Activated CD4-positive, alpha-beta T cell treated with anti-CD3 and anti-CD28 coated beads for 48 hours (primary cell): ENCODE results near the gene CFAP69.

ENCODE experiments used
- DNase-seq: peaks from one replicate; pipeline ENCODE4 v3.0.0-alpha.2; 2020

CFAP69 gene

GRCh38 chr7:90244909-90245851 is at the start of gene CFAP69:
CFAP69 (plus strand) TSS chr7:90245174; CDS start chr7:90245425, 251 bp downstream.
- DNase-seq, result peak; percentile 92

GRCh38 chr7:90201500-90202195 is 43.3 kb upstream of the CFAP69 start:
- DNase-seq, result no peak

DNA sequence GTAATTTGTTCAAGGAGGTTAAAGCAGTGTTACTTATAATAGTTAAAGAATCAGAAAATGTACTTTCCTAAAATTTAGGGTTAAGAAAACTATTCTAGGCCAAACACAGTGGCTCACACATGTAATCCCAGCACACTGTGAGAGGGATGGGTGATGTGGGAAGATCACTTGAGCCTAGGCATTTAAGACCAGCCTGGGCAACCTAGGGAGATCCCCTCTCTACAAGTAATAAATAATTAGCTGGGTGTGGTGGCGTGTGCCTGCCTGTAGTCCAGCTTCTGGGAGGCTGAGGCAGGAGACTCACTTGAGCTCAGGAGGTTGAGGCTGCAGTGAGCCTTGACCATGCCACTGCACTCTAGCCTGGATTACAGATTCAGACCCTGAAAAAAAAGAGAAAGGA is 37.0 kb upstream of the CFAP69 start:
- no peak for DNase-seq

GRCh38 chr7:90209776-90210175 is 35.2 kb upstream of the CFAP69 start:
- DNase-seq, result no peak

DNA sequence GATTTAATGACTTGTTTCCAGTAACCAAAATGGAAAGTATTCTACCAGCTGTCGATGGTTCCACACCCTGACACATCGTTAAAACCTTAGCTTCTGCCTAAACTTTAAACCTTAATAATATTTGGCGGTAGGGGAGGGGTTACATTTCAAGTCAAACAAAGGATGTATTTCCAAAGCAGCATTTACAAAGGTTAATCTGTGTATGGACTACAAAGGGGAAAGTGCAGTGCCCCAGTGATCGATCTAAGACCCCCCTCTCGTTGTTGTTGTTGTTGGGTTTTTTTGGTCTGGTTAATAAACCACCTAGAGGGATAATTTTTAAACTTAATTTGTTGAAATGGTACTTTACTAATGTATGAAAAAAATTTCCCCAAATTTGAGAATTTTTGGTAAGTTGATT is 34.5 kb upstream of the CFAP69 start:
- DNase-seq, result no peak

DNA sequence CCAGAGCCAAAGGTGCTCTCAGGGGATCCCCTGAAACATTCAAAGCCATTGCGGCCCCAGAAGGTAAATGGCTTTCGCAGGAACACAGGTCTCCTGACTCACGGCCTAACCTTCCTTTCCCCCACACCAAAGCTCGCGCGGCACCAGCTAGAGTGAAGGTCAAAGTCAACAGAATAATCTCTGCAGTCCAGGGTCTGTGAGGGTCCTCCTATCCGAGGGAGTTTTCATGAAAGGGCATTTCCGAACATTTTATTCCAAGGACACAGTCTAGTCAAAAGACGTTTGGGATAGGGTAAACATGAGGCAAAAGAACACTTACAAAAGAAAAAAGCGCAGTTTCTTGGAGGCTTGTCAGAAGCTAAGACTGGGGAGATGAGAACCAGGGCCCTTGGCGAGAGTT is 34.0 kb upstream of the CFAP69 start:
- no peak for DNase-seq

- DNase-seq, result peak; percentile 56
Measured at GRCh38 chr7:90211391-90212148, 33.4 kb upstream of the CFAP69 start, which contains the start of gene STEAP2. STEAP2 (plus strand) TSS chr7:90211740; CDS start chr7:90225083, 13,343 bp downstream.

DNA sequence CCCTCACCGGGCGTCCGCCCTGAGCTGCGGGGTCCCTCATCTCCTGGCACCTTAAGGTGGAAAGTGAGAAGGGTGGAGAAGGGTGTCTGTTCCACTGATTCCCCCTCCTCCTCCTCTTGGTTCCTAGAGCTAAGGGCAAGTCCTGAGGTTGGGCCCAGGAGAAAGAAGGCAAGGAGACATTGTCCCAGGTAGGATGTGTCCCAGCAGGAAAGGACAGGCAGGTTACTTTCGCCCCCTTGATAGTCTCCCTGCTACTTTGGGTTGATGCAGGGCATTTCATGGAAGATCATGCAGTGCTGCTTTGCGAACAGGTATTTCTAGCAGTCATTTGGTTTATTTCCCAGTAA is 32.9 kb upstream of the CFAP69 start:
- no peak for DNase-seq

DNA sequence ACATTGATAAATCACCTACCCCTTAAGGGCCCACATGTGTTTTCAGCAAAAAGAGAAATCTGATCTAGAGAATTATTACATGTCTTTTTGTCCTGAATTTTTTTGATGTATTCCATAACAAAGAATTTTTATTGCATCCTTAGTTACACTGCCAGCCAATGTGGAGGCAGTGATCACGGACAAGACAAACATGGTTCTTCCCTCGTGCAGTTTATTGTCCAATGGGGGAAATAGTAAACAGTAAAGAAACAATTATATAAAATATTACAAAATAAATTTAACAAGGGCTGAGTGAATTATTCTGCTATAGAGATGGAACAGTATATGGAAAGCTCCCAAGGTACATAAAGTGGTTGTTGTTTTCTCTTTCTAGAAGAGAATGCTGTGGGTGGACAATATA is 31.5 kb upstream of the CFAP69 start:
- no peak for DNase-seq

DNA sequence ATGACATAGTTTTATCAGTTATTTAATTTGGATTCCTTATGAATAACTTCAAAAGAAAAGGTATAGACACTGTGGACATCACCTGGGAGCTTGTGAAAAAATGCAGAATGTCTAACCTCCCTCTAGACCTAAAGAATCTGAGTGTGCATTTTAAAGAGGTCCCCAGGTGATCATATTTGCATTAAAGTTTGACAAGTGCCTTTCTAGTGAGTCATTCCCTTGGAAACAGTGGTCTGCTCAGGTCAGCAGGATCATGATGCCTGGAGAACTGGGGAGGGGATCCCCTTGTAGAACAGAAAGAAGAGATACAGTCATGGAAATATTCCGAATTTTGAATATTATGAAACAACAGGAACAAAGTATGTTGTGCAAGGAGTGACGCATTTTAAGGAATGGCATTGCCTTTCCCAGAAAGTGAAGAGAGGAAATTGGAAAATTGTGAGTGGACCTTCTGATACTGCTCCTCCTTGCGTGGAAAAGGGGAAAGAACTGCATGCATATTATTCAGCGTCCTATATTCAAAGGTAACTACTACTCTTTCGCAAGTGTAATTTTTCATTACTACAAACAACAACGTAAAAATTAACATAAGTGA is 28.8 kb upstream of the CFAP69 start:
- DNase-seq, result no peak

DNA sequence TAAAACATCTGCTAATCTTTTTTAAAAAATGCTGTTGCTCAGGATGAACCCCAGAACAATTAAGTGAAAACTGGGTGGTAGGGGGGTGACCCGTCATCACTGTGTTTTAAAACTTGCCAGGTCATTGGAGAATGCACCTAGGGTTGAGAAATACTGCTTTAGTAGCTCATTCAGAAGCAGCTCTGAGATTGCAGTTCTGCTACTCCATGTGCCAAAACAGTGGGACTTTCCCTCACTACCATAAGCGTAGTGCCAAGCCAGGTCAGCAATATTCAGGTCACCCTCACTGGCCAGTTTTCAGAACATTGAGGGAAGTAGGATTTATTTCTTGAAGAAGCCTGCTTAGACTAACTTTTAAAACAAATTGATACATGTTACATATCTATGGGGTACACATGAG is 28.2 kb upstream of the CFAP69 start:
- DNase-seq, result no peak

DNA sequence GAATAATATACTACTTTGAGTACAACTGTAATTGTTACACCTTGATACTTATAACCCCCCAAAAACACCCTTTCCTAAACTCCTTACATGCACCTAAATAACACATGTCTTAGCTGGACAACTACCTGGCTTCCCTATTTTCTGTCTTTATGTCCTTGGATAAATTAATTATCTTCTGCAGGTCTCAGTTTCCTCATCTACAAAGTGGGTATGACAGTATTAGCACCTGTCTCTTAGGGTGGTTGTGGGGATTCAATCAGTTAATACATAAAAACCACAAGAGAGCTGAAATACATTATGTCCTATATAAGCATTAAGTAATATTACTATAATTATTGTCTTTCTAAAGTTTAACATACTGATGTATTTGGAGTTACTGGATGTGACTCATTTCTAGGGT is 22.6 kb upstream of the CFAP69 start:
- DNase-seq, result no peak

DNA sequence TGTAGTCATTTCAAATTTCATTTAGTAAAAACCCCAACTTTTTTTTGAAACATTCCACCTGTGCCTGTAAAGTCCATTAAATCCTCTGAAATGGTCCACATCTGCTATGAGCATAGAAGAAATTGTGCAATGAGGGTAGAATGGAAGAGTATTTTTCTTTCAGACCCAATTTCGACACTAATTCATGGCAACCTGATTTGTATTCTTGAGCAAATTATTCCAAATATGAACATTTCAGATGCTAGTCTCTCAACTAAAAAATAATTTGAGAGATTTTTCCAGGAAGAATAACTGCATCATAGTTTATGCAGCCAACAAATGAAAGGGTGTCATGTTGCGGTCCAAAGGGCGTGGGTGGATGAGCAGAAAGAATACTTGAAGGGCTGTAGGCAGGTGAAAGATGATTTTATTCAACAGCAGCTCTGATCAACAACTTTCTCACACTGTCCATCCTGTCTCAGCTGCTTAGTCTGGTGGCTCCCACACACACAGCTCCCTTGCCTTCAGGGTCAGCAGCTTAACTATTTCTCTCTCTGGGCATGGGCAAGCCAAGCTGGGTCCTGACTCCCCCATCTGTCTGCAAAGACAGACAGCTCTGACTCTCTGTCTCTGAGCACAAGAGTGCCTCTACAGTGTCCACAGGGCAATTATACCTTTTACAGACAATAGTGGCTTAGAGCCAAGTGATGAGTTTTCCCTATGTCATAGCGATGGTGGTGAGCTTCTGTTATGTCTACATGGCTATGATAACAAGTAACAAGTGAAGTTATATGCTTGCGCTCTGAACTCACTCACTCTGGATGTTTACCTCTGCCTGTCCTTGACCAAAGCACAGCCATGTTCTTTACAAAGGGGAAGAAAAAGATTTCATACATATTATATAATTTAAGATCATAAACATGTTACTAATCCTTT is 21.9 kb upstream of the CFAP69 start:
- DNase-seq, result no peak

- DNase-seq, result no peak
Measured at GRCh38 chr7:90224195-90224594, 20.8 kb upstream of the CFAP69 start.

GRCh38 chr7:90225181-90225580 is 19.8 kb upstream of the CFAP69 start:
- DNase-seq, result no peak

DNA sequence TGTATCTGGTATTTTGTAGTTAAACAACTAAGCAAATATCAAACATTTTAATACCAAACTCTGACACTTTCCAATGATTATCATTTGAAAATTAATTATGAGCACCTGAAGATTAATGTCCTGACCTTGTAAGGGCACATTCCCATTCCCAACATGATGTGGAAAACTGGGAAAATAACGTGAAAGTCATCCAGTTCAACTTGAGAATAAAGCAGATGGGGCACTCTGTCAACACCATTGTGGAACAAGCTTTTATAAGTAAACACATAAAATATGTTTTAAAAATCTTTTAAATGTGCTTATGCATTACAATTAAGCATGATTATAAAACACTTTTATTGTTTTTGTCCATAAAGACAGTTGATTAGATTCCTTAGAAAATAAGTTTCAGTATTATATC is 19.4 kb upstream of the CFAP69 start:
- DNase-seq, result no peak

GRCh38 chr7:90227259-90227658 is 17.7 kb upstream of the CFAP69 start:
- no peak for DNase-seq

DNA sequence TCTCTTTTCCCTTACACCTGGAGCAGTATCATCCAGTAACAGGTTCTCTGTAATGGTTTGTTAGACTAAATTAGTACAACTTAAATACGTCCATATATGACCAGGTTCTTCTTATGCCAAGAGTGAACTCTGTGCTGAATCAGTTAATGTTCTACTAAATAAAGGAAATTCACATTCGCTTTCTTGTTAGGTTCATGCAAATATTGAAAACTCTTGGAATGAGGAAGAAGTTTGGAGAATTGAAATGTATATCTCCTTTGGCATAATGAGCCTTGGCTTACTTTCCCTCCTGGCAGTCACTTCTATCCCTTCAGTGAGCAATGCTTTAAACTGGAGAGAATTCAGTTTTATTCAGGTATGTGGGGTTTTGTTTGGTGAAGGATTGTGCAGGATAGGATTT is 15.3 kb upstream of the CFAP69 start:
- no peak for DNase-seq

DNA sequence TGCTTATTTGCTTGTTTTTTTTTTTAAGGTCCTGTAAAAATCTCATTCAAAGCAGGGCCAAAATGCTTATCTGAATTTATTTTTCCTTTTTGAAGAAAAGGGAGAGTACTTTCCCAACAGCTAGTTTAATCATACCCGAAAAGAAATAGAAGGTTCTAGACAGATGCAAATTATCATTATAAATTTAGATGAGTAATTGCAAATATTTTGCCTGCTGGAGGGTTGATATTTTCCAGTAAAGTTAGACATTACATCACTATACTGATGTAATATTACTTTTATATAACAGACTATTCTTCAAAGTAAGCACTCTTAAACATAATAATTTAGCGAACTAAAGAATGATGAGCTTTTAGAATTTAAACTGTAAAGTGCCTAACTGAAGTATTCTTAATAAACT is 14.1 kb upstream of the CFAP69 start:
- no peak for DNase-seq

- DNase-seq, result no peak
Measured at GRCh38 chr7:90231304-90231703, 13.7 kb upstream of the CFAP69 start.

DNA sequence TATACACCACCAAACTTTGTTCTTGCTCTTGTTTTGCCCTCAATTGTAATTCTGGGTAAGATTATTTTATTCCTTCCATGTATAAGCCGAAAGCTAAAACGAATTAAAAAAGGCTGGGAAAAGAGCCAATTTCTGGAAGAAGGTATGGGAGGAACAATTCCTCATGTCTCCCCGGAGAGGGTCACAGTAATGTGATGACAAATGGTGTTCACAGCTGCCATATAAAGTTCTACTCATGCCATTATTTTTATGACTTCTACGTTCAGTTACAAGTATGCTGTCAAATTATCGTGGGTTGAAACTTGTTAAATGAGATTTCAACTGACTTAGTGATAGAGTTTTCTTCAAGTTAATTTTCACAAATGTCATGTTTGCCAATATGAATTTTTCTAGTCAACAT is 12.5 kb upstream of the CFAP69 start:
- no peak for DNase-seq

- DNase-seq, result no peak
Measured at GRCh38 chr7:90233569-90233968, 11.4 kb upstream of the CFAP69 start.
